HG03342 (cell line): ENCODE results near the gene TM7SF3.
"Not testable (repeated sequence)": the region's sequence is repeated elsewhere in the genome, so short reads cannot be mapped to it uniquely, and the experiment has no call there.

Experiments used
- ATAC-seq: cut with Tn5 transposase; IDR thresholded peaks from one replicate; pipeline ENCODE4 v1.9.1; 2021; ENCODE audit warnings: mild to moderate bottlenecking, moderate library complexity; ENCODE audit not compliant: unreplicated experiment

The TM7SF3 gene

DNA sequence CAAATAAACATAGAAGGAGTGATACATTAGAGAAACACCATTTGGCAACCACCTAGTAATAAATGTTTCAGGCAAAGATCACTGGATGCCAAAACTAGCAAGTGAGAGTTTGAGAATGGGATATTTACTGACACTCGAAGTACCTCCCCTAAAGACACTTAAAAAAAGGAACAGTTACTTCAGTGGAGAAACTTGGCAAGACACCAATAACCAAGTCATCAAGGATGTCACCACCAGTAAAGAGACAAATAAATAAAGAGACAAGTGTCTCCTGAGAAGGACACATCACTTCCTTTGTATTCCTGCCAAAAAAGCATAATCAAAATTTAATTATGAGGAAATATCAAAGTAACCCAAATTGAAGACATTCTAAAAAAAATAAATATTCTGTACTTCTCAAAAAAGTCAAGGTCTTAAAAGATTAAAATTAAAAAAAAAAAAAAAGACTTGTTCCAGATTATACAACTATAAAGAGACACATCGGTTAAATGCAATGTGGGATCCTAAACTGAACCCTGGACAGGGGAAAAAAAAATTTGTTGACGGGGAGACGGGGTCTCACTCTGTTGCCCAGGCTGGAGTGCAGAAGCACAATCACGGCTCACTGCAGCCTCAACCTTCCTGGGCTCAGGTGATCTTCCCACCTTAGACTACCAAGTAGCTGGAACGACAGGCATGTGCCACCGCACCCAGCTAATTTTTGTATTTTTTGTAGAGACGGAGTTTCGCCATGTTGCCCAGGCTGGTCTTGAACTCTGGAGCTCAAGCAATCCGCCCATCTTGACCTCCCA, 26.4 kb downstream of the TM7SF3 start:
- no peak for ATAC-seq

DNA sequence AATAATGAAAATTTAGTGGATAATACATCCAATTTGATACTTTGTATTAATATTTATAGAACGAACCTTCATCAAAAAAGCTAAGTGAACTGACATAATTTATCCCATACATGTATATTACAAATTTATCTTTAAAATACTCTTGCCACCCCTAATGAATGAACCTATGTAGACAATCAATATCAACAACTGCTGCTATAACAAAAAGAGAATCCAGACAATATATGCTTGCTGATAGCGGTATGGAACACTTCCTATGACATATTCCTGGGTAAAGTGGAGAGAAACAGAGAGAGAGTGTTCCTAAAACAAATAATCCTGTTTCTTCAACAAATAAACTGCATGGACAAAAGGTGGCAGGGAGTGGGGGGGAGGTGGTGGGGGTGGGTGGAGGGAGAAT, 31.3 kb downstream of the TM7SF3 start:
- ATAC-seq: no peak

GRCh38 chr12:26979733-26980132, 34.5 kb downstream of the TM7SF3 start:
- ATAC-seq: no peak

DNA sequence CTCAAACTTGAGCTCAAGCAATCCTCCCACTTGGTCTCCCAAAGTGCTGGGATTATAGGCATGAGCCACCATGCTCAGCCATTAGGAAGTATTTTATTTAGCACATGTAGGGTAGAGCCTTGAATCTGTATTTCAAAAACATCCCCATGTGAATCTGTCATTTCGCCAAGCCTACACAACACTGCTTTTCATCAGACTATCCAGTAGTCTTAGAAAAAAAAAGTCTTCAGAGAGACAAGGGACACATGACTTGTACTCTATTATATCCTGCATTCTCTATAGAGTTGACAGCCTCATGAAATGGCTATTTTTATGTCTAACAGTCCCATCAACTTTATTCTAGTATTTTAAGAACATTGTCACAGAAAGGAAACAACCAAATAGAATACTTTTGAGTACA, 35.4 kb downstream of the TM7SF3 start:
- no peak for ATAC-seq

- no peak for ATAC-seq
These were observed 37.5 kb downstream of the TM7SF3 start for GRCh38 chr12:26976687-26977086.

- peak; percentile 98 for ATAC-seq
These were observed 42.2 kb downstream of the TM7SF3 start for GRCh38 chr12:26971963-26972362.

DNA sequence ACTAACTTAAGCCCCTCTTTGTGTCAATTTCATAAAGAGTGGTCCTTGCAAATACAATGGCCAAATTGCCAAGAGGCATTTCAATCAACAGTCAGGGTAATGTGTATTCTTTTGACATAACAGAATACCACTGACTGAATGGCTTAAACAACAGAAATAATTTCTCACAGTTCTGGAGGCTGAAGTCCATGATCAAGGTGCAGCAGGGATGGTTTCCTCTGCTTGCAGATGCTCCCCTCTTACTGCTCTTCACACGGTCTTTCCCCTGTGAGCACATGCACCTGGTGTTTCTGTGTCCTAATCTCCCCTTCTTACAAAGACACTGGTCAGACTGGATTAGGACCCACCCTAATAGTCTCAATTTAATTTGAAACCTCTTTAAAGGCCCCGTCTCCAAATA, 44.0 kb downstream of the TM7SF3 start:
- ATAC-seq: no peak

GRCh38 chr12:26966842-26967241, 47.3 kb downstream of the TM7SF3 start:
- no peak for ATAC-seq

GRCh38 chr12:26963413-26963812, 50.8 kb downstream of the TM7SF3 start:
- no peak for ATAC-seq

DNA sequence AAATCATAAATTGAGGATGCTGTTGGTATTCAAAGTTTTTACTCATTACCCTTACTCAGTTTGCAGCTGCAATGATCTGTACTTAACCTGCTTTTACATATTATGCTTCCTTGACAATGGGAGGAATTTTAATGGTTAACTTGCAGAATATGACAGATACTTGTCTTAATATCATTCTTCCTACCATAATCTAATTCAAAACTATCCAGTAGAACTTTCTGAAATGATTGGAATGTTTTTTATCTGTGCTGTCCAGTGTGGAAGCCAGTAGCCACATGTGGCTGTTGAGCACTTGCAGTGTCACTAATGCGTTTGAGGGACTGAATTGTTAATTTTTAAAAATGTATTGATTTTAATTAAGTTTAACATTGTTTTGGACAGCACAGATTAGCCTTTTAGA, 52.4 kb downstream of the TM7SF3 start:
- ATAC-seq: no peak

GRCh38 chr12:26961391-26961790, 52.8 kb downstream of the TM7SF3 start:
- ATAC-seq: not testable (repeated sequence)

DNA sequence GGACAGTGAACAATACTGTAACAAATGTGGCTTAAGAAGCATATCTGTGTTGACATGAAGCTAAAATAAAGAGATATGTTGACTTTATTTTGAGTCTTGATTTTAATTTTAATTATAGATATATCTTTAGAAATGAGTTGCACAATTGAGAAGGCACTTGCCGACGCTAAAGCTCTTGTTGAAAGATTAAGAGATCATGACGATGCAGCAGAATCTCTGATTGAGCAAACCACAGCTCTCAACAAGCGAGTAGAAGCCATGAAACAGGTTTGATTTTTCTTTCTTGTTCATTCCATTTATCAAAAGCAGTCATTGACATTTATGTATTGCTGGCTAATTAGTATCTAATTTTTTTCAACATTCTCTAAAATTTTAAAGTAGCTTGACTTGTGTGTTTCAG, 60.2 kb downstream of the TM7SF3 start:
- no peak for ATAC-seq

- ATAC-seq: no peak
These were observed 60.7 kb downstream of the TM7SF3 start for GRCh38 chr12:26953447-26953846.

- ATAC-seq: no peak
These were observed 65.9 kb downstream of the TM7SF3 start for GRCh38 chr12:26948309-26948708.

DNA sequence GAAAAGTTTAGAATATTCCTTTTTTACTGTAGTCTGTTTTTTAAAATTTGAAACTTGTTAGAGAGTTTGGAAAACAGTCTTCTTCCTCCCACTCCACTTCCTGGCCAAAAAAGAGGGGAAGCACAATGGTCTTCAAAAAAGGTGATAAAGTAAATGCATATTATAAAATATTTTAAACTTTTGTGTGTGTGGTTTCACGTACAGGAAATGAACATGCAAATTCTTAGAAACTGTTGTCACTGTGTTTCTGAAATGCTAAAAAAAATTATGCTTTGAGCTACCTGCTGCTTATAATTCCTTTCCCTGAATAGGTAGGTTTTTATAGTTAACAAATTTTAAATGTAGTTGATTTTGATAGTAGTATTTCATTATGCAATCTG, 73.0 kb downstream of the TM7SF3 start:
- ATAC-seq: no peak

DNA sequence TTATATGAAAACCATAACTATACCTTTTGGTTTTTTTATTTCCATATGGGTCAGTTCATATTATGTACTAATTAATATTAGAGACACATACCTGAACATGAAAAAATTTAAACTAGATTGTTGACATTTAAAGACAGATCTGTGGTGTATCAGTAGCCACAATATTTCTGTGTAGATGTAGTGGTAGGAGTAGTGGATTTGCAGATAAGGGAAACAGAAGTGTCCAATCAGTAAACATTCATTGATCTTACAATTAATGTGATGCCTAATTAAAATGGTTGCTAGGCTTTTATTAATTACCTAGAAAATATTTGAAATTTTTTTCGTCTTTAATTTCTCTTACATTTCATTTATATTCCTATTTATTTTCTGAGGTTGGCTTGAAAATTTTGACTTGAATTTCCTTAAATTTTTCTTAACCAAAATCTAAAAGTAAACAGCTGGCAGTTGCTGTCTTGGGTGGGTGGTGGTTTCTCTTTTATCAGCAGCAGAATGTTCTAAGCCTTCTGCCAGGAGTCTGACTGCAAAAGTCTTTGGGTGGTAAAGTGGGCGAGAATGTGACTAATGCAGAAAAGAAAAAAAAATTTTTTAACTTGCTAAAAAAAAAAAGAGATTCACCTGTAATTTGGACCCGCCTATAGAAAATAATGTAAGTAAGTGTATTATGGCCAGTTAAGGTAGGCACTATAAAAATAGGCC, 73.5 kb downstream of the TM7SF3 start:
- no peak for ATAC-seq

DNA sequence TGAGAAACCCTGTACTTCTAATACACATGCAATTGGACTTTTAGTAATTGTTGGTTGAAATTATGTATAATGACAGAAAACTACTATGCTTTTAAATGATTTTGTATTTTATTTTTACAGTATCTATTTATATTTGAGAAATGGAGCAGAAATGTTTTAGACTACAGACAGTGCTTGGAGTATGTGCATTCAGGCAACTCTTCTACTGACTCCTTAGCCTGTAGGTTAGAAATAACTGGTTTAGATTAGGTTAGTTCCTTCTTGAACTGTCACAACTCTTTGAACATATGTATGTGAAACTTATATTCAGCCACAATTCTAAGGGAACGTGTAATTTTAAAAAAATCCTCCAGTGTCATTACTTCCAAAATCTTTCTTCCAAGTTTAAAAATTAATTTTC, 74.2 kb downstream of the TM7SF3 start:
- ATAC-seq: no peak

GRCh38 chr12:26939192-26939832, 74.9 kb downstream of the TM7SF3 start:
- ATAC-seq: no peak

- ATAC-seq: peak; percentile 4
These were observed 75.5 kb downstream of the TM7SF3 start for GRCh38 chr12:26938701-26939062.

- ATAC-seq: peak; percentile 86
These were observed 76.1 kb downstream of the TM7SF3 start, which contains the start of the genes FGFR1OP2 and INTS13 for GRCh38 chr12:26937863-26938700. Gene FGFR1OP2, plus strand, starts transcription at chr12:26938470. Its CDS starts 15,689 bp downstream, at chr12:26954159. Gene INTS13, minus strand, starts transcription at chr12:26937981. Its CDS starts 1,178 bp downstream, at chr12:26936803.

DNA sequence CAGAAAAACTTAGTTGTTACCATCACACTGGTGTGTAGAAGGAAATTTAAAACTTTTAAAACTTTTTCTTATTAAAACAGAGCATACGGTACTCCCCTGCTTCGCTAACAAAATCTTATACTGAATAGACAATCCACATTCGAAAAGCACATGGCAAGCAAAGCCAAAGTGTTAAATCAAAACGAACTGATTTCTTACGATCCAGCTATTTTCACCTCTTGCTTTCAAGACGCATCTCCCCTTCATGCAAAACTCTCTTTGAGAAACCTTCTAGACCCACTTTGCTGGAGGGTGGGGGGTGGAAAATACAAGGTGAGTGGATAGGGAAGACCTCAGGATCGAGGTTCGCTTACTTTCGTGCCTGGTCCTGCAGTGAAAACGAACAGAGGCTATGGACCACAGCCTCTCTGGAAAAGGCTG, 76.7 kb downstream of the TM7SF3 start:
- no peak for ATAC-seq
